ENCODE measurements around the gene PRR3. TPM values are rescaled to one million over a fixed set of nuclear protein-coding genes. Genes with fewer than 3 reads are reported as not detected.
A peak's percentile ranks its signal among the peaks of the same experiment; 100 is the strongest.

The PRR3 gene
- total and polyA plus RNA-seq, 2 of the 13 experiments (the other 11 are each of a cell fraction or from before 2014, with no cell fraction given): 14.6 to 21.2 TPM

DNA sequence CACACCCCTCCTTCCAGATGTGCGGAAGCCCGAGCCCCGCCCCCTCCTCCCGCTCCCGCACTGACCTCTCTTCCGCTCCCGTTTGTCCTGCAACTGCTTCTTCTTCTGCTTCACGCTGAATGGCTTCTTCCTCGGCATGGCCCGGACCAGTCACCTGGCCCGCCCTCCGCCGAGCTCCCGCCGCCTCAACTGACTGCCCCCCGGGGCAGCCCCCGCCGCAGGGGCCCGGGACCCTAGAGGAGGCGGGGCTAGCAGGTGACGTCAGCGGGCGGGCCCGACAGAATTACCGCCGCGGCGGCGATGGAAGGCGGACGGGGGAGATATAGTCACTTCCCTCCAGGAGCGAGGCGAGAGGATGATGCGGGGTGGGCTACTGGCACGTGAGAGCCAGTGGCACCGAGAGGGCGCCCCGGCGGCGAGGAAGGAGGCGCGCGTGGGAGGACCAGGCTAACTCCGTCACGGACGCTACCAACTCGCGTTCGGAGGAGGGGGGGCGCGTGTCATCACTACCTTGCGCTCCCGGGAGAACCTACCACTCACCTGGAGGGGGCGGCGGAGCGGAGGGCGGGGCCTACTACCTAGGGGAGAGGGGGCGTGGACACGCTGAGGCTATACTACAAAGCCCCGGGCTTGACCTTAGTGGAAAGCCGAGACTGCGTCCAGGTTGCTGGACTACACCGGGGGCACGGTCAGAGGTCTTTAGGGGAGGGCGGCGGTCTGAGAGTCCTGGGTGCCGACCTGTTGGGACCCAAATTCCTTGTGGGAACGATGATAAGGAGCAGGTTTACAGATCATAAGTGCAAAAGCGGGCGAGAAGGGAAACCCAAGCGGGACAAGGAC lies 809 bp upstream of the PRR3 start, which contains the start of gene GNL1 (continued):
- TF ChIP-seq, protein P1, sequence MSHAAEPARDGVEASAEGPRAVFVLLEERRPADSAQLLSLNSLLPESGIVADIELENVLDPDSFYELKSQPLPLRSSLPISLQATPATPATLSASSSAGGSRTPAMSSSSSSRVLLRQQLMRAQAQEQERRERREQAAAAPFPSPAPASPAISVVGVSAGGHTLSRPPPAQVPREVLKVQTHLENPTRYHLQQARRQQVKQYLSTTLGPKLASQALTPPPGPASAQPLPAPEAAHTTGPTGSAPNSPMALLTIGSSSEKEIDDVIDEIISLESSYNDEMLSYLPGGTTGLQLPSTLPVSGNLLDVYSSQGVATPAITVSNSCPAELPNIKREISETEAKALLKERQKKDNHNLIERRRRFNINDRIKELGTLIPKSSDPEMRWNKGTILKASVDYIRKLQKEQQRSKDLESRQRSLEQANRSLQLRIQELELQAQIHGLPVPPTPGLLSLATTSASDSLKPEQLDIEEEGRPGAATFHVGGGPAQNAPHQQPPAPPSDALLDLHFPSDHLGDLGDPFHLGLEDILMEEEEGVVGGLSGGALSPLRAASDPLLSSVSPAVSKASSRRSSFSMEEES (CRISPR knock-in tag; IDR thresholded peaks at IDR 0.05): 0 out of 2 replicates have a peak, but pooled peaks have one; percentile 20
- TF ChIP-seq, protein P2, sequence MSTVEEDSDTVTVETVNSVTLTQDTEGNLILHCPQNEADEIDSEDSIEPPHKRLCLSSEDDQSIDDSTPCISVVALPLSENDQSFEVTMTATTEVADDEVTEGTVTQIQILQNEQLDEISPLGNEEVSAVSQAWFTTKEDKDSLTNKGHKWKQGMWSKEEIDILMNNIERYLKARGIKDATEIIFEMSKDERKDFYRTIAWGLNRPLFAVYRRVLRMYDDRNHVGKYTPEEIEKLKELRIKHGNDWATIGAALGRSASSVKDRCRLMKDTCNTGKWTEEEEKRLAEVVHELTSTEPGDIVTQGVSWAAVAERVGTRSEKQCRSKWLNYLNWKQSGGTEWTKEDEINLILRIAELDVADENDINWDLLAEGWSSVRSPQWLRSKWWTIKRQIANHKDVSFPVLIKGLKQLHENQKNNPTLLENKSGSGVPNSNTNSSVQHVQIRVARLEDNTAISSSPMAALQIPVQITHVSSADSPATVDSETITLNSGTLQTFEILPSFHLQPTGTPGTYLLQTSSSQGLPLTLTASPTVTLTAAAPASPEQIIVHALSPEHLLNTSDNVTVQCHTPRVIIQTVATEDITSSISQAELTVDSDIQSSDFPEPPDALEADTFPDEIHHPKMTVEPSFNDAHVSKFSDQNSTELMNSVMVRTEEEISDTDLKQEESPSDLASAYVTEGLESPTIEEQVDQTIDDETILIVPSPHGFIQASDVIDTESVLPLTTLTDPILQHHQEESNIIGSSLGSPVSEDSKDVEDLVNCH (CRISPR knock-in tag; IDR thresholded peaks at IDR 0.05): no peak
- no peak for TF ChIP-seq SRSF4 (IDR thresholded peaks at IDR 0.05; ENCODE audit: low read depth, low read length, poor library complexity, severe bottlenecking)
- no peak; the same call in none of the 2 replicates for TF ChIP-seq MIER2 (CRISPR knock-in tag; IDR thresholded peaks at IDR 0.05)
- TF ChIP-seq ZFP62 (CRISPR knock-in tag; IDR thresholded peaks at IDR 0.05): no peak
- TF ChIP-seq NFE2 (CRISPR knock-in tag; IDR thresholded peaks at IDR 0.05): peak; percentile 44; the same call in 1 of the 2 replicates
- TF ChIP-seq KDM6A (CRISPR knock-in tag; IDR thresholded peaks at IDR 0.05; ENCODE audit: low read depth): no peak
- TF ChIP-seq KAT7 (CRISPR knock-in tag; IDR thresholded peaks at IDR 0.05; ENCODE audit: borderline replicate concordance): no peak
- TF ChIP-seq PAF1 (CRISPR knock-in tag; IDR thresholded peaks at IDR 0.05): no peak
- no peak for TF ChIP-seq MEF2D (CRISPR knock-in tag; IDR thresholded peaks at IDR 0.05)
- TF ChIP-seq ZBTB38 (CRISPR knock-in tag; IDR thresholded peaks at IDR 0.05): 0 out of 2 replicates have a peak, but pooled peaks have one; percentile 27
- TF ChIP-seq KLF9 (CRISPR knock-in tag; IDR thresholded peaks at IDR 0.05; ENCODE audit: low read depth): no peak
- TF ChIP-seq SP1 (IDR thresholded peaks at IDR 0.05): peak; percentile 72; the same call in 1 of the 2 replicates
- peak; percentile 94 for TF ChIP-seq SP1 (CRISPR knock-in tag; IDR thresholded peaks at IDR 0.05)
- TF ChIP-seq ZBTB7A (CRISPR knock-in tag; IDR thresholded peaks at IDR 0.05): peak; percentile 22; the same call in 1 of the 2 replicates
- 0 out of 2 replicates have a peak, but pooled peaks have one; percentile 15 for TF ChIP-seq ZNF720 (CRISPR knock-in tag; IDR thresholded peaks at IDR 0.05)
- TF ChIP-seq, protein P3, sequence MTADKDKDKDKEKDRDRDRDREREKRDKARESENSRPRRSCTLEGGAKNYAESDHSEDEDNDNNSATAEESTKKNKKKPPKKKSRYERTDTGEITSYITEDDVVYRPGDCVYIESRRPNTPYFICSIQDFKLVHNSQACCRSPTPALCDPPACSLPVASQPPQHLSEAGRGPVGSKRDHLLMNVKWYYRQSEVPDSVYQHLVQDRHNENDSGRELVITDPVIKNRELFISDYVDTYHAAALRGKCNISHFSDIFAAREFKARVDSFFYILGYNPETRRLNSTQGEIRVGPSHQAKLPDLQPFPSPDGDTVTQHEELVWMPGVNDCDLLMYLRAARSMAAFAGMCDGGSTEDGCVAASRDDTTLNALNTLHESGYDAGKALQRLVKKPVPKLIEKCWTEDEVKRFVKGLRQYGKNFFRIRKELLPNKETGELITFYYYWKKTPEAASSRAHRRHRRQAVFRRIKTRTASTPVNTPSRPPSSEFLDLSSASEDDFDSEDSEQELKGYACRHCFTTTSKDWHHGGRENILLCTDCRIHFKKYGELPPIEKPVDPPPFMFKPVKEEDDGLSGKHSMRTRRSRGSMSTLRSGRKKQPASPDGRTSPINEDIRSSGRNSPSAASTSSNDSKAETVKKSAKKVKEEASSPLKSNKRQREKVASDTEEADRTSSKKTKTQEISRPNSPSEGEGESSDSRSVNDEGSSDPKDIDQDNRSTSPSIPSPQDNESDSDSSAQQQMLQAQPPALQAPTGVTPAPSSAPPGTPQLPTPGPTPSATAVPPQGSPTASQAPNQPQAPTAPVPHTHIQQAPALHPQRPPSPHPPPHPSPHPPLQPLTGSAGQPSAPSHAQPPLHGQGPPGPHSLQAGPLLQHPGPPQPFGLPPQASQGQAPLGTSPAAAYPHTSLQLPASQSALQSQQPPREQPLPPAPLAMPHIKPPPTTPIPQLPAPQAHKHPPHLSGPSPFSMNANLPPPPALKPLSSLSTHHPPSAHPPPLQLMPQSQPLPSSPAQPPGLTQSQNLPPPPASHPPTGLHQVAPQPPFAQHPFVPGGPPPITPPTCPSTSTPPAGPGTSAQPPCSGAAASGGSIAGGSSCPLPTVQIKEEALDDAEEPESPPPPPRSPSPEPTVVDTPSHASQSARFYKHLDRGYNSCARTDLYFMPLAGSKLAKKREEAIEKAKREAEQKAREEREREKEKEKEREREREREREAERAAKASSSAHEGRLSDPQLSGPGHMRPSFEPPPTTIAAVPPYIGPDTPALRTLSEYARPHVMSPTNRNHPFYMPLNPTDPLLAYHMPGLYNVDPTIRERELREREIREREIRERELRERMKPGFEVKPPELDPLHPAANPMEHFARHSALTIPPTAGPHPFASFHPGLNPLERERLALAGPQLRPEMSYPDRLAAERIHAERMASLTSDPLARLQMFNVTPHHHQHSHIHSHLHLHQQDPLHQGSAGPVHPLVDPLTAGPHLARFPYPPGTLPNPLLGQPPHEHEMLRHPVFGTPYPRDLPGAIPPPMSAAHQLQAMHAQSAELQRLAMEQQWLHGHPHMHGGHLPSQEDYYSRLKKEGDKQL (CRISPR knock-in tag; IDR thresholded peaks at IDR 0.05; ENCODE audit: low read depth): 0 out of 2 replicates have a peak, but pooled peaks have one; percentile 36
